Skin of body (tissue), 2 donors: ENCODE data around the gene SEPTIN3. TPM values are rescaled to one million over a fixed set of nuclear protein-coding genes. Genes with fewer than 3 reads are reported as not detected.

ENCODE experiments used
- DNase-seq: peaks from one replicate; lab custom pipeline; 2025; lab: John Stamatoyannopoulos, UW
- total RNA-seq: library from RNA; depleted of rRNA; stranded (reverse); fragments of >200 nt; gene quantifications from one replicate; pipeline ENCODE4 v1.2.3, GENCODE V29; 2014

The SEPTIN3 gene
- total RNA-seq, 1 donor from 2014 or later: 1.9 TPM

DNA sequence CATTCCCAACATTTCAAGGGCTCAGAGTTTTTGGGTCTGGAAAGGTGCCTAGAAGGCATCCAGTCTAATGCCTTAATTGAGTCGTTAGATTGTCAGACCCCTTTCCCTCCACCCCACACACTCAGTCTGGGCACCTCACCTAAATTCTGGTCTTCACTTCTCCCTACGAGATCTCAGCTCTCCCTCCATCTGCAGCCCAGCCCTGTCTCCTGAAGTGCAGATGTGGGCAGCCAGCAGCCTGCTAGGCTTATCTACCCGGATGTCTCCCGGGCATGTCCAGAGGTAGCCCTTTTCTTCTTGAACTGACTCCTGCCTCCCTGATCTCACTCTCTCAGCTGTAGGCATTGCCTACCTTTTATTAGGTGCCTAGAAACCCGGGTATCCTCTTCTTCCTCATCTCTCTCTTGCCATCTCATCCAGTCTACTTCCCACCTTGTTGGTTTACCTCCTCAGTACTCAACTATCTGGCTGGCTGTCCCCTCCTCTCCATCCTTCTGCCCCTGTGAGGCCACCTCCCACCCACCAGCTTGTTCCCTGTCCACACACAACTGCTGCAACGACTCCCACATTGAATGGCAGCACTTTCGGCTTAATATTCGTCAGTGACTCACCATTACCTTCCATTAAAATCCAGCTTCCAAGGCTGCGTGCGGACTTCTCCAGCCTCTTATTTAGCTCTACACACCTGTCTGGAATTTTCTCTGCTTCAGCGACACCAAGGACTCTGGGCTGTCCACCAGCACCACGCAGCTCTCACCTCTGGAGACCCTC is 6.2 kb downstream of the SEPTIN3 start:
- DNase-seq: no peak

DNA sequence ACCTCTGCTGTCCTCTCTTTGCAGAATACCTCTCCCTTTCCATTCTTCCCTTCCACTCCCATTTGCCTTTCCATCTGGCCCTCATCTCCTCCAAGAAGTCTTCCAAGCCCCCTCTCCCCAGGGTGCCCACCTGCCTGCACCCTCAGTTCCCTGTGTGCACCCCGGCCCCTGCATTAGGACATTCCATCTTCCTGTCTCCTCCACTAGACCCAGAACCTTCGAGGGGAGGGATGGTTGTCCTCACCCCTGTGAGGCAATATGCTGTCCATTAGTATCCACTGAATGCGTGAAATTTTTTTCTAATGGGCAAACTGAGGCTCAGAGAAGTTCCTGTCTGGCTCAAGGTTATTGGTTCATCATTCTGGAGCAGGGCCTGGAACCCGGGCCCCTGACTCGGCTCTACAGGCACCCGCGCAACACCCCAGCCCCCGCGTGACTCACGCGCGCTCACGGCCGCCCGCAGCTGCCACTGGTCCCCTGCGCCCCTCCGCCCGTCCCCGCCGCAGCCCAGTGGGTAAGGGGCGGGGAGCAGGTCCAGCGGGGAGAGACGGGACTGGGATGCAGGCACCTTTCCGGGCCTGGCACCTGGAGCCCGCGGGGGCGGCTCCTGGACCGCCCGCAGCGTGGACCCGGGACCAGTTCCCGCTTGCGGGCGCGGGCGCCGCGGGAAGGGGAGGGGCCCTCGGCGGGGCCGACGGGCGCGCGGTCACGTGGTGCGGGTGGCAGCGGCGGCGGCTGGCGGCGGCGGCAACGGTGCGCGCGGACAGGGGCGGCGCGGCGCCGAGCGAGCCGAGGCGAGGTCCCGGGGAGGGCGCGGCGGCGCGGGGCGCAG is 7.0 kb downstream of the SEPTIN3 start:
- DNase-seq: no peak

DNA sequence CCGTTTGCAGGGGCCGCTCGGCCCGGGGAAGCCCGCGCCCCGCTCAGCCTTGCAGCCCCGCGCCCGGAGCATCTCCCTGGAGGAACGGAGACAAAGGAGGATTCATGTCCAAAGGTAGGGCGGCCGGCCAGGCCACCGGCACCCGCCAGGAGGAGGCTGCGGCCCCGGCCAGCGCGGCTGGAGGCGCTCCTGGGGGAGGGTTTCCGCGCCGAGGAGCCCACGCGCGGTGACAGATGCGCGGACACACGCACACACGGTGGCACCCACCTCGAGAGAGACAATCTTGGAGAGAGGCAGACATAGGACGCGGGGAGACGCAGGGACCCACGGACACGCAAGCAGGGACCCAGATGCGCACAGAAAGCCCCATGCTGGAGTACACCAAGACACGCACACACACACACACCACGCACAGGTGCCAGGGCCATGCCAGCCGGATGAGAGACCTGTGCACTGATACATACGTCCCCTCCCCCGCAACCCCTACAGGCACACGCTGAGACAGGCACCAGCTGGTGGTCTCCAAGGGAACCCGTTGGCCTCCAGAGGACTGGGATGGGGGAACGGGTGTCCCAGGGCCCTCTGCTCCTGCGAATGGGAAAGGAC is 7.8 kb downstream of the SEPTIN3 start:
- DNase-seq: no peak

DNA sequence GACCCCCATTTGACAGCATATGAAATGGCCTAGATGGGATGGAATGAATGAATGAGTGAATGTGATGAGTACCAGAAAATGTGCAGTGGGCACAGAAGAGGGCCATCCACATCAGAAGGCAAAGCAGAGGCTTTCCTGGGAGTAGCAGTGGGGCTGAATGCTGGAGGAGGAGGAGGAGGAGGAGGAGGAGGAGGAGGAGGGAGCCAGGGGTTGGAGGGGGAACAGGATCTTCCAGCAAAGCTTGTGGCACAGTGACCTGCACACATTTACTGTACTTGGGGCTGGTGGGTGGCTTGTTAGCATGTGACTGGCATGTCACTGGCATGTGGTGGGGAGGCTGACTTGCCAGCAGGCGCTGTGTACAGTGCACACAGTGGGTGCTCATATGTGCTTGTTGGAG is 9.5 kb downstream of the SEPTIN3 start:
- DNase-seq: no peak

DNA sequence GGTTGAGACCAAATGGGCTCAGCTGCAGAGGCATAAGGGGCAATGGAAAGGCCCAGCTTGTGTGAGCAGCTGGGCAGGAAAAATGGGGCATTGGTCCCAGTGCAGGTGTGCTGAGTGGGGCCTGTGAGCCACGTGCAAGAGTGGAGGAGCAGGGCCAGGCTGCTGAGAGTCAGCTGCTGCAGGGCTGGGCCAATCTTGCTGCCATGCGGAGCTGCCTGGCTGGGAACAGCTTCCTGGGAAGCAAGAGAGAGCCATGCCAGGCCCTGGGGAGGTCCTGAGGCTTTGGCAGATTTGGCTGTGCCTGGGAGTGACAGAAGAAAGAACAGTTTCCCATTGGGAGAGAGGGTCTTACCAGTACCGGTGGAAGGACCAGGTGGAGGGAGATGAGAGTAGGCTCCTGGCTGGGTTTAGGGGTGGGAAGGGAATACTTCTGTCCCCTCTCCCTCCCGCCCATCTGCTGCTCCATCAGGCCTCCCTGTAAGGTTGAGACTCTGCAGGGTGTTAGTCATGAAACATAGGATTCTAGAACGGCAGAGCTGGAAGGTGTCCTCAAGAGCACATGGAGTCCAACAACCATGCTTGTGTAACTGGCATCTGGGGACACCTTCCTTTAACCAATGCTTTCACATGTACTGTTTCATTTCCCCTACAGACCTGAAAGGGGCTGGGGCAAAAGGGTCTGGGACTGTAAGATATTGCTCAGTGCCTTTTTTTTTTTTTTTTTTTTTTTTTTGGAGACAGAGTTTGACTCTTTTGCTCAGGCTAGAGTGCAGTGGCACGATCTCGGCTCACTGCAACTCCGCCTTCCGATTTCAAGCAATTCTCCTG is 10.4 kb downstream of the SEPTIN3 start:
- no peak for DNase-seq

DNA sequence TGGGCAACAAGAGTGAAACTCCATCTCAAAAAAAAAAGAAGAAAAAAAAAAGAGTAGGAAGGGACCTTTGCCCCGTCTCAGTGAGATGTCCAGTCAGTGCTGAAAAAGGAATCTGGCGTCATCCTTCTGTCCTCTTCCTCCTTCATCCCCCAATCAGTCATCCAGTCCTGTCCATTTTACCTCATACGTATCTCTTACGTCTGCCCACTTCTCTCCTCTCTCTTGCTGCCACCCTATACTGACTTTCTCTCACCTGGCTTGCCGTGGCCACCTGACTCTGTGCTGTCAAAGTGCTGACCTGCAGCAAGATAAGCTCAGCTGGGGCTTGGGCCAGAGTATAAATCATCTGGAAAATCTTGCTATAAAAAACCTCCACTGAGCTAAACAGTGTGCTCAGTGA is 13.6 kb downstream of the SEPTIN3 start:
- no peak for DNase-seq

DNA sequence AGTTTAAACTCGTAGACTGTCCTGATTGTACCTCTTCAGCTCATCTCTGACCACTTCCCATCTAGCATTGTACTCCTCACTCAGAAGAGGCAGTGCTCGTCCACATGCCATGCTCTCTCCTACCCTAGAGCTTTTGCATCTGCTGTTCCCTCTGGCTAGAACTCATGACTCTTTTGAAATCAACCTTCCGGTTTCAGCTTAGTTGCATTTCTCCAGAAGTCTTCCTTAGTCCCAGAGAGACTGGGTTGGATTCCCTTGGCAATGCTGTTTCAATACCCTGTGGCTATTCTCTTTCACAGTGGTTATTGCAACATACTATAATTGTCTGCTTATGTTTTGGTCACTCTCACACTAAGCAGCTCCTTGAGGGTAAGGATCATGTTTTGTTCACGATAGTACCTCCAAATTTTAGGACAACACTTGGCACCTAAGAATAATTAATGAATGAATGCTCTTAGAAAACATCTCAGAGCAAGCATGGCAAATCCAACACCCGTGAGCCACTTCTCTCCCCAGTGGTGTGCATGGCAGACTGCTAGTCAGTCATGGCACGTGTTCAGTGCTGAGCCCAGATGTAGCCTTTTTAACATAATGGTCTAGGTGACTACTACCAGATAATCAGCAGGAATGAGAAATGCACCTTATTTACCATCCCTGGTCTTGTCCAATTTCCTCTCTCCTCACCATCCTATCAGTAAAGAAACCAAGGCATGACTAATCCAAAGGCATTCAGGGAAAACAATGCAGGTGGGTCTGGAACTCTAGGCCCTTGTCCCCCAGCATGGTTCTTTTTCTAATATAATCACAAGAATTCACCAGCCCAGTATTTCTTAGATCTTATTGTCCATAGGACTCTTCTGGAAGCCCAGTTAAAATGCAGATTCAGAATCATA is 14.5 kb downstream of the SEPTIN3 start:
- no peak for DNase-seq

DNA sequence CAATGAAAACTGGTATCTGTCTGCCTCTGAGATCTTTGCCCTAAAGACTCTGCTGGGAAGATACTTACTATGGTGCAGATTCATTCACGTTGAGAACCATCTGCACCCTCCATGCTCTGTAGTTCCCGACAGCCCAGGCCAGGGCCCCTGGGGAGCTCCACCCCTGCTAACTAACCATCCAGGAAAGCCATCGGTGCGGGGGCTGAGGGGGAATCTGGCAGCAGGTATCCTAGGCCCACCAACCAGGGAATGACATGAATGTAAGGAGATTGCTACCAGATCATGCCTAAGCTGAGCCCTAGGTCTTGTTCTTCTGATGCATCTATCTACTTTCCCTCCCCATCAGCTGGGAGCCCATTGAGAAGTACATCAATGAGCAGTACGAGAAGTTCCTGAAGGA is 18.0 kb downstream of the SEPTIN3 start:
- no peak for DNase-seq

DNA sequence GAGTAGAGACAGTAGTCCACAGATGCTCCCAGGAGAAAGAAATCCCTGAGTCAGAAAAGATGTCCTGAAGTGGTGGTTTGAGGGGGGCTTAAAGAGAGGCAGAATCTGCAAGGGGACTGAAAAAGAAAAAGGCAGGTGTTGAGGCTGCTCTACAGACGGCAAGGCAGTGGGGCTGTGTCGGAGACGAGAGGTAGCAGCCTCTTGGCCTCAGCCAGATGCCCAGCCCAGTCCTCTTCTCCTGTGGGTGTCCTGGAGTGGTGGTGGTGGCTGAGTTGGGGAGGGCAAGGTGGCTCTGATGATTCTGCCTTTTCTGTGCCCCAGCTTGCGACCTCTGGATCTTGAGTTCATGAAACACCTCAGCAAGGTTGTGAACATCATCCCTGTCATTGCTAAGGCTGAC is 20.0 kb downstream of the SEPTIN3 start:
- no peak for DNase-seq

DNA sequence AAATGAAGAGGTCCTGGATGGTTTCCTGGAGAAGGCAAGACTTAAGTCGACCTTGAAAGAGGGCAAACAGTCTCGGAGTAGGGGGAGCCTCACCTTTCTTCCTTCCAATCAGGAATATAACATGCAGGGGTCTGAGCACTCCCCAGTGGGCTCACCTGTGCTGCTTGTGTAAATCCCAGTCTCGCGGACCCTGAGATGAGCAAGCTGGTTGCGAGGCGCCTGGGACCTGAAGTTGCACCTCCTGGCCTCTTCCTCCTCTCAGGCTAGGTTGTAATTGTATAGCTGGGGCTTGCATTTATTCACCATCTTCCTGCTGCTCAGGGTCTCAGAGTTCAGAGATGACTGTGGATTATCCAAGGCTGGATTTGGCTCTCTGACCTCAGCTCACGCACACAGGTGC is 21.9 kb downstream of the SEPTIN3 start:
- DNase-seq: no peak

DNA sequence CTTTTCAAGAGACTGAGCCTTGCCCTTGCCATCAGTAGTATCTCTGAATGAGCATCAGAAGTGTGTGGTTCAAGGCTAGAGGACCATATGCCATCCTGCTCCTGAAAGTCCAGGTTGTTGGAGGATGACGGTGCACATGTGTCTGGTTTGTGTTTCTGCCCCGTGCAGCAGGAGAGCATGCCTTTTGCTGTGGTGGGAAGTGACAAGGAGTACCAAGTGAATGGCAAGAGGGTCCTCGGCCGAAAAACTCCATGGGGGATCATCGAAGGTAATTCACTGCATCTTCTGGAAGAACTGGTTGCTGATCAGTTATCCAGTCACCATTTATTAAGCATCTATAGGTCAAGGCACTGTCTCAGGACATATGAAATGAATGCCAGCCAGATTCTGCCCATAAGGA is 23.3 kb downstream of the SEPTIN3 start:
- no peak for DNase-seq

DNA sequence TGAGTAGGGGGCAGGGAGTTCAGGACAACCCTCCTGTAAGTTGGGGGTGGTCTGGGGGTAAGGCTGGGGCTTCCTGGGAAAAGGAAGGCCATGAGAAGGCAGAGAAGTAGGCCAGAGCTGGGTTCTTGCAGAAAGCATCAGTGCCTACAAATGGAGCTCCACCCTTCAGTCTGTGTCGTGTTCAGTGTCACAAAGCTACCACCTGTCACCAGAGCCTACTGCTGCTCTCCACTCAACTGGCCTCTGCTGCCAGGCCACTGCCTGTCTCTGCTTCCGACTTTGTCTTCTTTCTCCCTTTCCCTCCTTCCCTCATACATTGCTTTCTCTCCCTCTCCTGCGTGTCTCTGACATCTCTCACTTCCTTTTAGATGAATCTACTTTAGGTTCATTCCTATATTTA is 26.0 kb downstream of the SEPTIN3 start:
- no peak for DNase-seq

DNA sequence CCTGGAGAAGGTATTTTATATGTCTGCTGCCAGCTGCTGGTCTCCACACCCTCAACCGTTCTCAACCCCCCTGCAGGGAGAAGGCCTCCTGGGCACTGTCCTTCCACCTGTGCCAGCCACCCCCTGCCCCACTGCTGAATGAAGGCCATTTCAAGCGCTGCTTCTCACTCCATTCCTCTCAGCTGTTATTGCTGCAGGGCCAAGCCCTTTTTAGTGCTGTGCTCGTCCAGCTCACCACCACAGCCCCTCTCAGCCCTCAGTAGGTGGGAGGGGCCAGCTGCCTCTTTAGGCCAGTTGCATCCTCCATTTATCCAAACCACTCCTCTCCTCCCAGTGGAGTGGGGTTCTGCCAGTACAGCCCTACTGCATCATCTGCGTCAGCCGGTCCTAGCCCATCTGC is 27.6 kb downstream of the SEPTIN3 start:
- DNase-seq: no peak

DNA sequence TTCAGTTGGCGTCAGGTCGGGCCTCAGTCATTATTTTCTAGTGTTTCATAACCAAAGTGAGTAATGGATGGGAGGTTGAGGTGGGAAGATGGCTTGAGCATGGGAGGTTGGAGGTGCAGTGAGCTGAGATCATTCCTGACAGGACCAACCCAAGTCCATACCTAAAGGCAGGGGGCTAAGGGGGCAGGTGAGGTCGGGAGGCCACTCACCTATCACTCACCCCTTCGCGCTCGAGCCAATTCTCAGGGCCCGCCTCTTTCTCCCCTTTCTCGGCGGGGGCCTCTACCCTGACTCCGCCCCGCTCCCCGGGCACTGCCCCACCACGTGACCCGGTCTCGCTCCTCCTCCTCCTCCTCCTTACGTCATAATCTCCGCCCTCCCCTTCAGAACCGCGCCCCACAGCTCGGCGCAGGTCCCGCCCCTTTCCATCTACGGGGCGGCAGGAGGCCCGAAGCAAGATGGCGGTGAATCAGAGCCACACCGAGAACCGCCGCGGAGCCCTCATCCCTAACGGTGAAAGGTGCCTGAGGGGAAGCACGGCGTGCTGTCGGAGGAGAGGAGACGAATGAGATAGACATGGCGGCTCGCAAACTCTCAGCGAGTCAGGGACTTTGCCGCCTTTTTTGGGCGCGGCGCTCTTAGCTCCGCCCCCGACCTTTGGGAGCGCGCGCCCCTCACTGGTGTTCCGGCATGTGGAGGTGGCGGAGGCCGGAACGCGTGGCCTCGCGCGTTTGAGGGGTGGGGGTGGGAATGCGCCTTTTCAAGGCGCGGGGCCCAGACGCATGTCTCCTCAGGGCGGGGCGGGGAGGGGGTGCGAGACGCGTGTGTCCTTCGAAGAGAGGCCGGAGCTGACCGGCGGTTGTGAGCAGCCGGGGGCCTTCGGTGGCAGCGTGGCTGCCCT is 29.4 kb downstream of the SEPTIN3 start, which contains the start of gene WBP2NL:
TSS of gene WBP2NL (plus strand) at position 428 of the 901 bp plus-strand sequence. CDS start at position 459, 31 bp downstream.
- DNase-seq: peak; percentile 40

DNA sequence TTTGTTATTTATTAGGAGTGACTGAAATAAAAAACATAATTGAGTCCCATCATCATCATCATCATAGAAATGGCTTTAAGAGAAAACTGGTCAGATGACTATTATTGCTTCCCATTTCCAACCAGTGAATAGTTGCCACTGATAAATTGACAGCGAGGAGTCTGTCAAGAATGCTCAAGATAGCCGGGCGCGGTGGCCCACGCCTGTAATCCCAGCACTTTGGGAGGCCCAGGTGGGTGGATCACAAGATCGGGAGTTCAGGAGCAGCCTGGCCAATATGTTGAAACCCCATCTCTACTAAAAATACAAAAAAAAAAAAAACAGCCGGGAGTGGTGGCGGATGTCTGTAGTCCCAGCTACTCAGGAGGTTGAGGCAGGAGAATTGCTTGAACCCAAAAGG is 31.2 kb downstream of the SEPTIN3 start:
- DNase-seq: no peak

DNA sequence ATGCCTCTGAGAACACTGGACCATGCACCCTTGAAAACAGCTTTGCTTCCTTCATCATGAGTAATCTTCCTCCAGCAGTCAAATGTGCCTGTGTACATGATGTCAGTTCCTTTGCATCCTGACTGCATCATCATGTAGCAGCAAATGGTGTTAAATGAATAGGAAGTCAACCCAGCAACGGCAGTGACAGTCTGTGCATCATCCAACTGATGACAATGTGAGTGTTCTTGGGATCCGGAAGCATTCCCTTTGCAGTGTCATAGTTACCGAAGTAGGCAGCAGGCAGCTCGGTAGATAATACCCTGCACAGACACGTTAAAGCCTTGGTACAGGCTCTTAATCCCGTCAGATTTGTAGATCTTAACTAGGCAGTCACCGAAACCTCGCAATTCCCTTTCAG is 31.9 kb downstream of the SEPTIN3 start:
- no peak for DNase-seq

DNA sequence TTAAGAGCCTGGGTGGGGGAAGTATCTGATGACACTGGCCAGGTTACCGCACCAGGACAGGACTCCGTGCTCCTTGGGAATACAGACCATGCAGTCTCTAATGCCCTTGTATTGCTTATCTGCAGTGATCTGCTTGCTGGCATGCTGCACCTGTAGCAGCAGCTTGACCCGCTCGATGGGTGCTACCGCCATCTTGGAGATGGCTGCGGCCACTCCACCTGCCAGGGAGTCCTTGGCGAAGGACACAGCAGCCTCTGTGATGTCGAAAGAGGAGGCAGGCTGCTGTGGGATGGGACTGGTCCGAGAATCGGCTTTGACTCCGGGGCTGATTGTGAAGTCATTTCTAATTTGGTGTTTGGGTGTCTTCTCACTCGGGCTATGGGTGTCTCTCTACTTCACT is 32.5 kb downstream of the SEPTIN3 start:
- no peak for DNase-seq

DNA sequence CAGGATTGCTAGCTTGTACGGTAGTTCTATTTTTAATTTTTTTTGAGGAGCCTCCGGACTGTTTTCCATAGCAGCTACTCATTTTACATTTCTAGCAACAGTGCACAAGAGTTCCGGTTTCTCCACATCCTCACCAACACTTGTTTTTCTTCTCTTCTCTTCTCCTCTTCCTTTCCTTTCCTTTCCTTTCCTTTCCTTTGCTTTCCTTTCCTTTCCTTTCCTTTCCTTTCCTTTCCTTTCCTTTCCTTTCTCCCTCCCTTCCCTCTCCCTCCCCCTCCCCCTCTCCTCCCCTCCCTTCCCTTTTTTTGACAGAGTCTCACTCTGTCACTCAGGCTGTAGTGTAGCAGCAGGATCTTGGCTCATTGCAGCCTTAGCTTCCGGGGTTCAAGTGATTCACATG is 38.7 kb downstream of the SEPTIN3 start:
- DNase-seq: no peak

DNA sequence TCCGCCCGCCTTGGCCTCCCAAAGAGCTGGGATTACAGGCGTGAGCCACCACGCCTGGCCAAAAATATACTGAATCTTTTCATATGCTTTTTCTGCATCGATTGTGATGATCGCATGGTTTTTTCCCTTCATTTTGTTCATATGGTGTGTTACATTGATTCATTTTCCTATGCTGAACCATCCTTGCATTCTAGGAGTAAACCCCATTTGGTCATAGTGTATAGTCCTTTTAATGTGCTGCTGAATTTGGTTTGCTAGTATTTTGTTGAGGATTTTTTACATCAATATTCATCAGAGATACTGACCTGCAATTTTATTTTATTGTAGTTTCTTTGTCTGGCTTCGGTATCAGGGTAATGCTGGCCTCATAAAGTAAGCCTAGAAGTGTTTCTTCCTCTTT is 41.5 kb downstream of the SEPTIN3 start:
- no peak for DNase-seq
